ENCODE measurements around the gene ZC3H7B.

Gene ZC3H7B

DNA sequence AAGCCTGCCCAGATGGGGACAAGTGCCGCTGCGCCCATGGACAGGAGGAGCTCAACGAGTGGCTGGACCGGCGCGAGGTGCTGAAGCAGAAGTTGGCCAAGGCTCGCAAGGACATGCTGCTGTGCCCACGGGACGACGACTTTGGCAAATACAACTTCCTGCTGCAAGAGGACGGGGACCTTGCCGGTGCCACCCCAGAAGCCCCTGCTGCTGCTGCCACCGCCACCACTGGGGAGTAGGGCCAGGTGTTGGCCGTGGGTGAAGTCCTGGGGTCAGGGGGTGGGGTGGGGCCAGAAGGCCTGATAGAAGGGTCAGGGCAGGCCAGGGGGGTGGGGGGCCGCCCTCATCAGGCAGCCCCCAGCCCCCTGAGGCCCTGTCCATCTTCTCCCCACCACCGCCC lies 55.9 kb downstream of the ZC3H7B start:
- Histone ChIP-seq H3K4me3 (ENCODE audit: low read length in 2 of 2) (no peak overlapping the region), H3K9me3 (ENCODE audit: control insufficient read depth in 2 of 2, low read length in 2 of 2) (no peaks in the 10 kb centered on the region), H3K27me3 (ENCODE audit: control insufficient read depth in 1 of 2, insufficient read depth in 2 of 2, low read length in 2 of 2) (no peaks in the 10 kb centered on the region), H3K27ac (ENCODE audit: low read length) (no peak overlapping the region), H3K36me3 (ENCODE audit: control insufficient read depth in 2 of 2, insufficient read depth in 2 of 2, low read length in 2 of 2) (peaks cover 25 to 36% of the 10 kb centered on the region in 2 donors), H3K9ac (ENCODE audit: low read length in 2 of 2) (no peak overlapping the region), H3K4me1 (ENCODE audit: control insufficient read depth, insufficient read depth, low read length) (no peaks in the 10 kb centered on the region)

DNA sequence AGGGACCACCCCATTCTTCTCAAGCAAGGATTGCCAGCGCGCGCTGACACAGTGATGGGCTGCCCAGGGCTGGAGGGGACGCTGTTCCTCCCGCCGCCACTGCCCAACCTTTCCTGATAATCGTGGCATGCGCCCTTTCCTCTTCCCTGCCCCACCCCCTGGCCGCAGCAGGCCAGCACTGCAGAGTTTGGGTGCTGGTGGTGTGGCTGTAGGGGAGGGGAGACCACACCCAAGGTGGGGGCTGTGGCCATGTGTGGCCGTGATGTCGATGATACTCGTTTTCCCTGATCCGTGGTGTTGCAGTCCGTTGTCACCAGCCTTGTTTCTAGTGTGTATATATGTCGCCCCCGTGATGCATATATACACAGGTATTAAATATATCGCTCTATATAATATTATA lies 57.6 kb downstream of the ZC3H7B start:
- Histone ChIP-seq H3K4me3 (ENCODE audit: low read length in 2 of 2) (no peak overlapping the region), H3K9ac (ENCODE audit: low read length in 2 of 2) (no peak overlapping the region), H3K27ac (ENCODE audit: low read length) (no peak overlapping the region), H3K4me1 (ENCODE audit: control insufficient read depth, insufficient read depth, low read length) (no peaks in the 10 kb centered on the region), H3K27me3 (ENCODE audit: control insufficient read depth in 1 of 2, insufficient read depth in 2 of 2, low read length in 2 of 2) (no peaks in the 10 kb centered on the region), H3K36me3 (ENCODE audit: control insufficient read depth in 2 of 2, insufficient read depth in 2 of 2, low read length in 2 of 2) (peaks cover 16 to 28% of the 10 kb centered on the region in 2 donors), H3K9me3 (ENCODE audit: control insufficient read depth in 2 of 2, low read length in 2 of 2) (no peaks in the 10 kb centered on the region)

- Histone ChIP-seq H3K4me3 (ENCODE audit: low read length in 2 of 2) (no peak overlapping the region), H3K27me3 (ENCODE audit: control insufficient read depth in 1 of 2, insufficient read depth in 2 of 2, low read length in 2 of 2) (no peaks in the 10 kb centered on the region), H3K4me1 (ENCODE audit: control insufficient read depth, insufficient read depth, low read length) (no peaks in the 10 kb centered on the region), H3K9ac (ENCODE audit: low read length in 2 of 2) (no peak overlapping the region), H3K27ac (ENCODE audit: low read length) (no peak overlapping the region), H3K9me3 (ENCODE audit: control insufficient read depth in 2 of 2, low read length in 2 of 2) (no peaks in the 10 kb centered on the region), H3K36me3 (ENCODE audit: control insufficient read depth in 2 of 2, insufficient read depth in 2 of 2, low read length in 2 of 2) (peaks cover 12 to 25% of the 10 kb centered on the region in 2 donors)
Observed at GRCh38 chr22:41359376-41359775, 58.1 kb downstream of the ZC3H7B start.

- Histone ChIP-seq H3K36me3 (ENCODE audit: control insufficient read depth in 2 of 2, insufficient read depth in 2 of 2, low read length in 2 of 2) (peaks cover 10 to 21% of the 10 kb centered on the region in 2 donors), H3K9ac (ENCODE audit: low read length in 2 of 2) (no peak overlapping the region), H3K4me3 (ENCODE audit: low read length in 2 of 2) (no peak overlapping the region), H3K27ac (ENCODE audit: low read length) (no peak overlapping the region), H3K9me3 (ENCODE audit: control insufficient read depth in 2 of 2, low read length in 2 of 2) (no peaks in the 10 kb centered on the region), H3K4me1 (ENCODE audit: control insufficient read depth, insufficient read depth, low read length) (no peaks in the 10 kb centered on the region), H3K27me3 (ENCODE audit: control insufficient read depth in 1 of 2, insufficient read depth in 2 of 2, low read length in 2 of 2) (no peaks in the 10 kb centered on the region)
Observed at GRCh38 chr22:41360126-41360525, 58.8 kb downstream of the ZC3H7B start.

- H3K27ac ChIP-seq (ENCODE audit: low read length): no peak overlapping the region
- no peak overlapping the region for H3K4me3 ChIP-seq (ENCODE audit: low read length in 2 of 2)
- peaks cover 7% of the 10 kb centered on the region for H3K4me1 ChIP-seq (ENCODE audit: control insufficient read depth, insufficient read depth, low read length)
- H3K36me3 ChIP-seq (ENCODE audit: control insufficient read depth in 2 of 2, insufficient read depth in 2 of 2, low read length in 2 of 2): peaks cover 0 to 7% of the 10 kb centered on the region in 2 donors
- H3K9ac ChIP-seq (ENCODE audit: low read length in 2 of 2): no peak overlapping the region
- no peaks in the 10 kb centered on the region for H3K9me3 ChIP-seq (ENCODE audit: control insufficient read depth in 2 of 2, low read length in 2 of 2)
- no peaks in the 10 kb centered on the region for H3K27me3 ChIP-seq (ENCODE audit: control insufficient read depth in 1 of 2, insufficient read depth in 2 of 2, low read length in 2 of 2)
Observed at GRCh38 chr22:41361716-41362310, 60.5 kb downstream of the ZC3H7B start.

GRCh38 chr22:41362615-41363014 lies 61.3 kb downstream of the ZC3H7B start:
- no peaks in the 10 kb centered on the region for H3K9me3 ChIP-seq (ENCODE audit: control insufficient read depth in 2 of 2, low read length in 2 of 2)
- H3K4me3 ChIP-seq (ENCODE audit: low read length in 2 of 2): no peak overlapping the region
- no peak overlapping the region for H3K27ac ChIP-seq (ENCODE audit: low read length)
- H3K27me3 ChIP-seq (ENCODE audit: control insufficient read depth in 1 of 2, insufficient read depth in 2 of 2, low read length in 2 of 2): no peaks in the 10 kb centered on the region
- peaks cover 0 to 3% of the 10 kb centered on the region in 2 donors for H3K36me3 ChIP-seq (ENCODE audit: control insufficient read depth in 2 of 2, insufficient read depth in 2 of 2, low read length in 2 of 2)
- peaks cover 14% of the 10 kb centered on the region for H3K4me1 ChIP-seq (ENCODE audit: control insufficient read depth, insufficient read depth, low read length)
- no peak overlapping the region for H3K9ac ChIP-seq (ENCODE audit: low read length in 2 of 2)

GRCh38 chr22:41364233-41364632 lies 62.9 kb downstream of the ZC3H7B start:
- Histone ChIP-seq H3K9ac (ENCODE audit: low read length in 2 of 2) (no peak overlapping the region), H3K27ac (ENCODE audit: low read length) (no peak overlapping the region)

GRCh38 chr22:41364955-41365354 lies 63.6 kb downstream of the ZC3H7B start:
- no peaks in the 10 kb centered on the region for H3K27me3 ChIP-seq (ENCODE audit: control insufficient read depth in 1 of 2, insufficient read depth in 2 of 2, low read length in 2 of 2)
- H3K9ac ChIP-seq (ENCODE audit: low read length in 2 of 2): no peak overlapping the region
- H3K4me3 ChIP-seq (ENCODE audit: low read length in 2 of 2): no peak overlapping the region
- H3K9me3 ChIP-seq (ENCODE audit: control insufficient read depth in 2 of 2, low read length in 2 of 2): no peaks in the 10 kb centered on the region
- H3K27ac ChIP-seq (ENCODE audit: low read length): no peak overlapping the region
- H3K36me3 ChIP-seq (ENCODE audit: control insufficient read depth in 2 of 2, insufficient read depth in 2 of 2, low read length in 2 of 2): no peaks in the 10 kb centered on the region
- H3K4me1 ChIP-seq (ENCODE audit: control insufficient read depth, insufficient read depth, low read length): peaks cover 32% of the 10 kb centered on the region

More at GRCh38 chr22:41364233-41364632, 62.9 kb downstream of the ZC3H7B start:
- no peak overlapping the region for H3K4me3 ChIP-seq (ENCODE audit: low read length in 2 of 2)
- no peaks in the 10 kb centered on the region for H3K27me3 ChIP-seq (ENCODE audit: control insufficient read depth in 1 of 2, insufficient read depth in 2 of 2, low read length in 2 of 2)
- H3K4me1 ChIP-seq (ENCODE audit: control insufficient read depth, insufficient read depth, low read length): peaks cover 30% of the 10 kb centered on the region
- H3K36me3 ChIP-seq (ENCODE audit: control insufficient read depth in 2 of 2, insufficient read depth in 2 of 2, low read length in 2 of 2): no peaks in the 10 kb centered on the region
- H3K9me3 ChIP-seq (ENCODE audit: control insufficient read depth in 2 of 2, low read length in 2 of 2): no peaks in the 10 kb centered on the region

DNA sequence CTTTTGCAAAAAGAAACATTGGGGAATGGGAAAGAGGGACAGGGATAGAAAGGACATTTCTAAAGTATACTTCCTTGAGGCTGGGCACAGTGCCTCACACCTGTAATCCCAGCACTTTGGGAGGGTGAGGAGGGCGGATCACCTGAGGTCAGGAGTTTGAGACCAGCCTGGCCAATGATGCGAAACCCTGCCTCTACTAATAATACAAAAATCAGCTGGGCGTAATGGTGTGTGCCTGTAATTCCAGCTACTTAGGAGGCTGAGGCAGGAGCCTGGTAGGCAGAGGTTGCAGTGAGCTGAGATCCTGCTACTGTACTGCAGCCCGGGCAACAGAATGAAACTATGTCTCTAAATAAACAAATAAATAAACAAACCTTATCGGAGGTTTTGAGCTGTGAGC lies 64.1 kb downstream of the ZC3H7B start:
- Histone ChIP-seq H3K4me1 (ENCODE audit: control insufficient read depth, insufficient read depth, low read length) (peaks cover 32% of the 10 kb centered on the region), H3K9me3 (ENCODE audit: control insufficient read depth in 2 of 2, low read length in 2 of 2) (no peaks in the 10 kb centered on the region), H3K27me3 (ENCODE audit: control insufficient read depth in 1 of 2, insufficient read depth in 2 of 2, low read length in 2 of 2) (no peaks in the 10 kb centered on the region), H3K36me3 (ENCODE audit: control insufficient read depth in 2 of 2, insufficient read depth in 2 of 2, low read length in 2 of 2) (no peaks in the 10 kb centered on the region), H3K4me3 (ENCODE audit: low read length in 2 of 2) (no peak overlapping the region), H3K27ac (ENCODE audit: low read length) (no peak overlapping the region), H3K9ac (ENCODE audit: low read length in 2 of 2) (no peak overlapping the region)

DNA sequence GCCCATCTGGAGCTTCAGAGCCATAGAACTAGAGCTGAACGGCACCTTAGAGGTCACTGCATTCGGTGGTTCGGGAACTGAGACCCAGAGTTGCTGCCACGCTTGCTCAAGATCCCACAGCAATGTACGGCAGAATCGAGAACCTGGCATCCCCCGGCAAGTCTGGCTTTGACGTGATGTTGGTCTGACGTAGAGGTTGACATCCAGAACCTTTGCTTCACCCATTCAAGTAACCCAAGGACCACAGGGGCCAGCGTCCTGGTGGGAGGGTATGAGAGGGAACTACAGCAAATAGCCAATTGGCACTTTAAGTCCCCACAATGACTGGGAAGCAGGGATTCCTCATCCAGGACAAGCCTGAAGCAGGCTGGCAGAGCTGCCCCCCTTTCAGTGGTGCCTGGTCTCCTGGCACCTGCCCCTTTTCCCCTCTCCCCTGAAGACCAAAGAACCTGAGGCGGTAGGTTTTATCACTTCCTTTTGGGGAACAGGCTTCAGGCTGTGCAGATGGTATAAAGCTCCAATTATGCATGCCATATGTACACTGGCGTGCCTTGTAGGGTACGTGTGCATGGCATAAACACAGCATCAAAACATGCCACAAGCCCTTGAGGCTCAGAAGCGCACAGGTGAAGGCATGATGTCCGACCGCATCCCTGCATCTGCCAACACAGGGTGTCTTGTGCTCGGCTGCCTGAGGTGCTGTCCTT lies 65.2 kb downstream of the ZC3H7B start:
- peak overlapping the region; percentile 84 to 96 for H3K4me3 ChIP-seq (ENCODE audit: low read length in 2 of 2)
- no peaks in the 10 kb centered on the region for H3K36me3 ChIP-seq (ENCODE audit: control insufficient read depth in 2 of 2, insufficient read depth in 2 of 2, low read length in 2 of 2)
- H3K9me3 ChIP-seq (ENCODE audit: control insufficient read depth in 2 of 2, low read length in 2 of 2): no peaks in the 10 kb centered on the region
- peak overlapping the region; percentile 76 for H3K27ac ChIP-seq (ENCODE audit: low read length)
- H3K4me1 ChIP-seq (ENCODE audit: control insufficient read depth, insufficient read depth, low read length): peaks cover 33% of the 10 kb centered on the region
- H3K27me3 ChIP-seq (ENCODE audit: control insufficient read depth in 1 of 2, insufficient read depth in 2 of 2, low read length in 2 of 2): no peaks in the 10 kb centered on the region
- peak overlapping the region; percentile 47 to 48 for H3K9ac ChIP-seq (ENCODE audit: low read length in 2 of 2)

GRCh38 chr22:41367039-41367679 lies 65.8 kb downstream of the ZC3H7B start:
- H3K27ac ChIP-seq (ENCODE audit: low read length): peak overlapping the region; percentile 76
- H3K9me3 ChIP-seq (ENCODE audit: control insufficient read depth in 2 of 2, low read length in 2 of 2): no peaks in the 10 kb centered on the region
- peaks cover 37% of the 10 kb centered on the region for H3K4me1 ChIP-seq (ENCODE audit: control insufficient read depth, insufficient read depth, low read length)
- H3K27me3 ChIP-seq (ENCODE audit: control insufficient read depth in 1 of 2, insufficient read depth in 2 of 2, low read length in 2 of 2): no peaks in the 10 kb centered on the region
- peak overlapping the region; percentile 65 to 80 for H3K9ac ChIP-seq (ENCODE audit: low read length in 2 of 2)
- H3K36me3 ChIP-seq (ENCODE audit: control insufficient read depth in 2 of 2, insufficient read depth in 2 of 2, low read length in 2 of 2): peaks cover 6% of the 10 kb centered on the region in 2 donors
- peak overlapping the region; percentile 93 to 96 for H3K4me3 ChIP-seq (ENCODE audit: low read length in 2 of 2)
